Heart left ventricle (tissue), 13 donors: ENCODE data around the gene IMPDH2.

Experiments used
- POLR2A ChIP-seq, 2 donors: fragments of 450-650 bp; IDR thresholded peaks; one replicate each; pipeline ENCODE4 v1.6.1; 2017; ENCODE audit warnings: antibody characterized with exemption in 2 of 2, mild to moderate bottlenecking in 2 of 2, moderate library complexity in 2 of 2
- TF ChIP-seq, protein P1 (sequence below), 12 donors: fragments of 200-600 bp; sonication (generic) in 4 of 12; IDR thresholded peaks; one replicate each; pipeline versions ENCODE4 v1.5.0 to v1.8.0; 2018 to 2022; ENCODE audit warnings: antibody characterized with exemption in 12 of 12, mild to moderate bottlenecking in 5 of 12
- donor health status: ischemic (EF 13 %, LVEDD 7.1; RV severe dilation, severe dysfunction).
- donor health status: DM: no; HTN: yes; CAD: no.
- donor health status: DM: no; HTN: no; CAD: no.
- donor health status: ischemic (EF 25% LVEDD 6.9; RV normal size, moderate dysfunction).
- donor health status: ischemic (EF 25% LVEDD 5.7; RV mildly dilated, moderate dysfunction).
- donor health status: ischemic (EF 35%, LVEDD 5.7; RV mildly dilated, moderate dysfunction).
- donor health status: nonischemic (EF 11% LVEDD 7.7; RV severe dilation, severe dysfunction).
- donor health status: DM: yes; HTN: yes; CAD: no.
- donor health status: PGD.
- donor health status: ischemic (EF 29% LVEDD 5.4; RV normal size, mild dysfunction).
- donor health status: nonischemic (EF 23%, LVEDD 6.1; RV moderate dilation, normal function).

DNA sequence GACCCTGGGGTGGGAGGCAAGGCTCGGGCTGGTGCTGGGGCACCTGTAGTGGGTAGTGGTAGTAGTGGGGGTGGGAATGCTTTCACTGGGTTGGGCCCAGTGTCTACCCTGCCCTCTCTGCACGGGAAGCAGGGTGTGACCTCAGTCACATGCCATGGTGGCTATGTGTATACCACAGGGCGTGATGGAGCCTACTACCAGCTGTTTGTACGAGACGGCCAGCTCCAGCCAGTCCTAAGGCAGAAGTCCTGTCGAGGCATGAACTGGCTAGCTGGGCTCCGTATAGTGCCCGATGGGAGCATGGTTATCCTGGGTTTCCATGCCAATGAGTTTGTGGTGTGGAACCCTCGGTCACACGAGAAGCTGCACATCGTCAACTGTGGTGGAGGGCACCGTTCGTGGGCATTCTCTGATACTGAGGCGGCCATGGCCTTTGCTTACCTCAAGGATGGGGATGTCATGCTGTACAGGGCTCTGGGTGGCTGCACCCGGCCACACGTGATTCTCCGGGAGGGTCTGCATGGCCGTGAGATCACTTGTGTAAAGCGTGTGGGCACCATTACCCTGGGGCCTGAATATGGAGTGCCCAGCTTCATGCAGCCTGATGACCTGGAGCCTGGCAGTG is 16.0 kb downstream of the IMPDH2 start:
- TF ChIP-seq, protein P1, sequence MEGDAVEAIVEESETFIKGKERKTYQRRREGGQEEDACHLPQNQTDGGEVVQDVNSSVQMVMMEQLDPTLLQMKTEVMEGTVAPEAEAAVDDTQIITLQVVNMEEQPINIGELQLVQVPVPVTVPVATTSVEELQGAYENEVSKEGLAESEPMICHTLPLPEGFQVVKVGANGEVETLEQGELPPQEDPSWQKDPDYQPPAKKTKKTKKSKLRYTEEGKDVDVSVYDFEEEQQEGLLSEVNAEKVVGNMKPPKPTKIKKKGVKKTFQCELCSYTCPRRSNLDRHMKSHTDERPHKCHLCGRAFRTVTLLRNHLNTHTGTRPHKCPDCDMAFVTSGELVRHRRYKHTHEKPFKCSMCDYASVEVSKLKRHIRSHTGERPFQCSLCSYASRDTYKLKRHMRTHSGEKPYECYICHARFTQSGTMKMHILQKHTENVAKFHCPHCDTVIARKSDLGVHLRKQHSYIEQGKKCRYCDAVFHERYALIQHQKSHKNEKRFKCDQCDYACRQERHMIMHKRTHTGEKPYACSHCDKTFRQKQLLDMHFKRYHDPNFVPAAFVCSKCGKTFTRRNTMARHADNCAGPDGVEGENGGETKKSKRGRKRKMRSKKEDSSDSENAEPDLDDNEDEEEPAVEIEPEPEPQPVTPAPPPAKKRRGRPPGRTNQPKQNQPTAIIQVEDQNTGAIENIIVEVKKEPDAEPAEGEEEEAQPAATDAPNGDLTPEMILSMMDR (IDR thresholded peaks at IDR 0.05): no peak
- TF ChIP-seq POLR2A (IDR thresholded peaks at IDR 0.05): no peak
